Ishikawa (cell line): ENCODE data around the gene P3H4.

ENCODE experiments used
- CREB1 ChIP-seq: IDR thresholded peaks from 2 replicates; pipeline ENCODE4 v1.6.1; 2012; ENCODE audit warnings: low read depth
- EP300 ChIP-seq: IDR thresholded peaks from 2 replicates; pipeline ENCODE4 v1.6.1; 2012; ENCODE audit warnings: borderline replicate concordance
- NFIC ChIP-seq: IDR thresholded peaks from 2 replicates; pipeline ENCODE4 v1.6.1; 2012
- RAD21 ChIP-seq: IDR thresholded peaks from 2 replicates; pipeline ENCODE4 v1.6.1; 2012; ENCODE audit warnings: low read depth
- REST ChIP-seq: IDR thresholded peaks from 2 replicates; pipeline ENCODE4 v1.6.1; 2012; ENCODE audit warnings: low read depth, mild to moderate bottlenecking
- TEAD4 ChIP-seq: IDR thresholded peaks from 2 replicates; pipeline ENCODE4 v1.6.1; 2012
- YY1 ChIP-seq: IDR thresholded peaks from 2 replicates; pipeline ENCODE4 v1.6.1; 2012; ENCODE audit warnings: low read depth

- TF ChIP-seq RAD21 (no peak), EP300 (no peak), CREB1 (no peak), TEAD4 (no peak), REST (no peak), YY1 (no peak), NFIC (no peak)
Measured at GRCh38 chr17:41821776-41822175, 10.0 kb upstream of the P3H4 start.
